A549 (cell line): ENCODE results near the gene PTOV1.

Experiments used
- CBX8 ChIP-seq: fragments of 200-600 bp; sonication (generic); IDR thresholded peaks from 2 replicates; pipeline ENCODE4 v1.6.1; 2016
- CEBPB ChIP-seq, 2 experiments: fragments of >200 bp in 1 of 2; sonication (Bioruptor Twin) in 1 of 2; formaldehyde crosslinking in 1 of 2; IDR thresholded peaks; 2 replicates each; pipeline ENCODE4 v1.6.1; 2012 to 2016
- CHD4 ChIP-seq: fragments of 200-600 bp; sonication (generic); IDR thresholded peaks from 2 replicates; pipeline ENCODE4 v1.6.1; 2016; ENCODE audit warnings: antibody characterized with exemption, mild to moderate bottlenecking, borderline replicate concordance
- CTCF ChIP-seq: fragments of >200 bp; sonication (Bioruptor Twin); formaldehyde crosslinking; IDR thresholded peaks from 3 replicates; pipeline ENCODE4 v1.5.1; 2016
- EP300 ChIP-seq, 2 experiments: fragments of >200 bp; sonication (Bioruptor Twin); formaldehyde crosslinking; IDR thresholded peaks; 2 replicates in 1 of 2; 3 replicates in 1 of 2; pipeline ENCODE4 v1.6.1; 2016 to 2017
- GATA3 ChIP-seq: IDR thresholded peaks from 2 replicates; pipeline ENCODE4 v1.6.1; 2012; ENCODE audit warnings: borderline replicate concordance
- JUN ChIP-seq, 2 experiments: fragments of >200 bp; sonication (Bioruptor Twin); formaldehyde crosslinking; IDR thresholded peaks; 2 replicates in 1 of 2; 3 replicates in 1 of 2; pipeline ENCODE4 v1.6.1; 2016 to 2017
- JUNB ChIP-seq: fragments of >200 bp; sonication (Bioruptor Twin); formaldehyde crosslinking; IDR thresholded peaks from 2 replicates; pipeline ENCODE4 v1.6.1; 2016
- MAFK ChIP-seq: fragments of 450-650 bp; IDR thresholded peaks from 2 replicates; pipeline ENCODE4 v1.6.1; 2014; ENCODE audit not compliant: partially characterized antibody
- PHF8 ChIP-seq: fragments of 200-600 bp; sonication (generic); IDR thresholded peaks from 2 replicates; pipeline ENCODE4 v1.6.1; 2016; ENCODE audit warnings: low read depth, mild to moderate bottlenecking, antibody characterized with exemption, moderate library complexity, borderline replicate concordance
- POLR2A ChIP-seq: IDR thresholded peaks from 2 replicates; pipeline ENCODE4 v1.6.1; 2012; ENCODE audit warnings: mild to moderate bottlenecking, low read length
- POLR2AphosphoS2 ChIP-seq: conservative IDR thresholded peaks from 2 replicates; pipeline ENCODE4 v1.6.1; 2012; ENCODE audit warnings: low read length, improper control_type of control experiment, inconsistent platforms
- RCOR1 ChIP-seq: fragments of 150-350 bp; IDR thresholded peaks from 2 replicates; pipeline ENCODE4 v1.6.1; 2014; ENCODE audit warnings: antibody characterized with exemption, low read length, low read depth
- REST ChIP-seq: fragments of 200-600 bp; sonication (generic); IDR thresholded peaks from 2 replicates; pipeline ENCODE4 v1.6.1; 2016; ENCODE audit warnings: antibody characterized with exemption, mild to moderate bottlenecking, moderate library complexity

GRCh38 chr19:49894879-49895565 lies 44.1 kb downstream of the PTOV1 start:
- TF ChIP-seq MAFK (no peak), GATA3 (no peak), POLR2A (no peak), PHF8 (no peak), JUNB (no peak), CHD4 (no peak), POLR2AphosphoS2 (no peak), CBX8 (no peak), RCOR1 (no peak), REST (no peak), JUN (IDR thresholded peaks at IDR 0.05) (no peak), CTCF (no peak), EP300 (IDR thresholded peaks at IDR 0.05) (no peak), CEBPB (IDR thresholded peaks at IDR 0.05) (no peak)
